NCI-H460 (cell line): Measurements from ENCODE around the gene CRABP1. TPM values are rescaled to one million over a fixed set of nuclear protein-coding genes. Genes with fewer than 3 reads are reported as not detected.

Experiments
- DNase-seq: peaks from one replicate; pipeline ENCODE4 v3.0.0-alpha.2; 2016; ENCODE audit warnings: low read depth; ENCODE audit errors: extremely low read depth
- polyA plus RNA-seq: library from polyadenylated mRNA; depleted of rRNA; stranded (reverse); fragments of >200 nt; gene quantifications from 2 replicates; pipeline ENCODE4 v1.2.3, GENCODE V29; 2014; cell fraction: nucleus; rRNA removed
- total RNA-seq: library from RNA; depleted of rRNA; stranded (reverse); fragments of >200 nt; shearing (Covaris generic); gene quantifications from 2 replicates; pipeline ENCODE4 v1.2.3, GENCODE V29; 2014; rRNA removed

CRABP1 gene
- 0.25 TPM in 1 of 2 replicates, not detected in the other for total RNA-seq
- not detected in 2 replicates for polyA plus RNA-seq

DNA sequence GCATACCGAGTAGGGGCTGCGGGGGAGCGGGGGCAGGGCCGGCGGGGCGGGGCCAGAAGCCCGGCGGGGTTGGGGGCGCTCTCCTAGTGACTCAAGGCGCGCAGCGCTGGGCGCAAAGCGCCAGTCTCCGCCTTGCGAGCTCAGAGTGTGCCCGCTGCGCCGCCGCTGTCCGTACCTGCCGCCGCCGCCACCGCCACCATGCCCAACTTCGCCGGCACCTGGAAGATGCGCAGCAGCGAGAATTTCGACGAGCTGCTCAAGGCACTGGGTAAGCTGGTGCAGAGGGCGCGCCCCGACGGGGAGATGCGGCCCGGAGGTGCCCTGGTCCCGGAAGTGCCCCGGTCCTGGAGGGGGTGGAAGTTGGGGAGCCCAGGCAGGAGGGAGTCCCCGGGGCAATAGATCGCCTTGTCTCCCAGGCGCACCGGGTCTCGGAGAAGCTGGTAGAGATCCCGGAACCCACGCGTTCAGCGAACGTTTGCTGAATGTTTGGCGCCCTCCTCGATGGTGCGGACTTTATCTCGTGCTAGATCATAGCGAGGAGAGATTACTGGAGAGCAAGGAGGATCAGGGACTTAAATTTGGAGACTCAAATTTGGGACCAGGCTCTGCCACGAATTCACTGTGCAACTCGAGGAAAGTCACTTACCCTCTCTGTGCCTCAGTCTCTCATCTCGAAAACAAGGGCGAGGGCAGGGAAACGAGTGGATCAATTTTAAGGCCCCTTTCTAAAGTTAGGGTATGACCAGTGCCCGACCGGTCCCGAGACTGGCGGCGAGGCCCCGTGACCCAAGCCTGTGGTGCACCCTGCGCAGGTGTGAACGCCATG, at the start of gene CRABP1:
TSS of gene CRABP1 (plus strand) at position 123 of the 826 bp plus-strand sequence. CDS start at position 199, 76 bp downstream.
- no peak for DNase-seq

DNA sequence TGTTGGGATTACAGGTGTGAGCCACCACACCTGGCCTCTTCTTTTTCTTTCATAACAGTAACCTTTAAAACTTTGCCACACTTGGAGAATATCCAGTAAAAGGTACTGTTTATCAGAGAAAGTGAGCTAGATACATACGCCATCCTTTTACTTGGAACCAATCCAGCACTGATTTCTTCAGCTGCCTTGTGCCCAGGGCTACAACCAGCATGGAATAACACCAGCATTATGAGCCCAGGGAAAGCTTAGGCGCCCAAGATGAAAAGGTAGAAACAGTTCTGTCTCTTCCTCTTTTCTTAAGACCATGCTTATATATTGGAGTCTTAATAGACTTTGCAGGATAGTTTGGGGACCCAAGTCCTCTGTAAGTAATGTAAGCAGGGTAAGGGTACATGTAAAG, 49.1 kb upstream of the CRABP1 start:
- DNase-seq: no peak

DNA sequence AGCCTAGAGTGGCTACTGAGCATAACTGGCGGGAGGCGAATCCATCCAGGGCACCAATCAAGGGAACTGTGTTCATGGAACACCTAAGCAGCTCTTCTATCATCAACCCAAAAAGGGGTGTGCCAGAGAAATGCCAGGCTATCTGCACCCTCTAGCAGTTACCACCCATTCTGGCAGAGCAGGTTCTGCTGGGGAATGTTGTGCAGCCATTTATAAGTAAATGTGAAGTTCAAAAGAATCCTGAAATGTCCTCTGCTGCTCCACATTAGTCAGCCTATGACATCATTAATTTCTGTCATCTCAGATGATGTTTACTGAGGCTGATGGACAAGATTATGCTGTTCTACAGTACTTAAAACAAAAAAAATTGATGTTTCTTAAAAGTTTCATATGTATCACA, 48.5 kb upstream of the CRABP1 start:
- DNase-seq: no peak

DNA sequence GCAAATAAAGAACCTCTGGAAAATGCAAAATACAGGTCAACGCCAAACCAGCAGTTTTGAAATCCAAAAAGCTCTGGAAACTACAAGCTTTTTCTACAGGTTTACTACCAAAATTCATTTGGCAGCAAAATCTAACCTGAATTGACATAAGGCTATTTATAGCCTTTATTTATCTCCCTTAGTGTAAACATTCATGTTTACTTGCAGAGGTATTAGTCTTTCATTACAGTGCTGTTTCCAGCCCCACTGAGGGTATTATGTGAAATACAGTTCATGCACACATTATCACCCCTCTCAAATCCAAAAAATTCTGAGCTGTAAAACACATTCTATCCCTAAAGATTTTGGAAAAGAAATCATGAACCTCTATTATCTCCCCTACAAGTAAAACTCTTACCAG, 47.9 kb upstream of the CRABP1 start:
- no peak for DNase-seq

DNA sequence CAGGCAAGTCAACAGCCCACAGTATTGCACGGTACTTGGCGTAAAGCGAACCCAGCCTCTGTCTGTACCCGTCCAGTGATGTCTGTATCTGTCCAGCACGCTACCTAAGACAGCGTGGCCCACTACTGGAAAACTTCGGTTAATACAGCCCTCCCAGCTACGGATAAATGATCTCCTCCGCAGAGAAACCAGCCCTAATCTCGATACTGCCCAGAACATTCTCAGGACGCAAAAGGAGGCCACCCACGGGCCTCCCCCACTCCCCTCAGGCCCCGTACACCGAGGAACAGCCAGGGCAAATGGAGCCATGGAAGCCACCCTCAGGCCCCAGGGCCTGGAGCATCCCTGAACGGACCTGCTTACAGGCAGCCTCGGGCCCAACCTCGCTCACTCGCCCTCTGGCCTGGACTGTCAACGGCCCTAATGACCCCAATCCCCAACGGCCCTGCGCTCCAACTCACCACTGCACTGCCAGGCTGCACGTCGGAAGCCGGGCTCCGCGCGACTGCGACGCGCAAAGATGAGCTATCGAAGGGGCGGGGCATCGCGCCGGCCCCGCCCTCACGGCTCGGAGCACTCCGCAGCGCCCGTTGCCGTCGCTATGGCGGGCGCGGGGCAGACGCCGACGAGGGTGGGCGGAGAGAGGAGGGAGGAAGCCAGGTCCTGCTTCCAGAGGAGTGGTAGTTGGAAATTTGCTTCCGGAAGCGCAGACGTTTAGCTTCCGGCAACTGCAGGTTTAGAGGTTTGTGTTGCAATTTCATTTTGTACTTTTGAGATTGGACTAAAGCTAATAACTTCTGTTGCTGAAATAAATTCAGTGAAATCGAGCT, 40.8 kb upstream of the CRABP1 start, which contains the start of gene SKIC8:
TSS of gene SKIC8 (minus strand) at position 509 of the 830 bp plus-strand sequence. CDS start 3,923 bp downstream, outside the sequence.
- peak; percentile 86 for DNase-seq

GRCh38 chr15:78301326-78301725, 38.8 kb upstream of the CRABP1 start:
- no peak for DNase-seq

- DNase-seq: no peak
Observed at GRCh38 chr15:78301828-78302227, 38.3 kb upstream of the CRABP1 start.

GRCh38 chr15:78302579-78303312, 37.4 kb upstream of the CRABP1 start:
- DNase-seq: no peak

DNA sequence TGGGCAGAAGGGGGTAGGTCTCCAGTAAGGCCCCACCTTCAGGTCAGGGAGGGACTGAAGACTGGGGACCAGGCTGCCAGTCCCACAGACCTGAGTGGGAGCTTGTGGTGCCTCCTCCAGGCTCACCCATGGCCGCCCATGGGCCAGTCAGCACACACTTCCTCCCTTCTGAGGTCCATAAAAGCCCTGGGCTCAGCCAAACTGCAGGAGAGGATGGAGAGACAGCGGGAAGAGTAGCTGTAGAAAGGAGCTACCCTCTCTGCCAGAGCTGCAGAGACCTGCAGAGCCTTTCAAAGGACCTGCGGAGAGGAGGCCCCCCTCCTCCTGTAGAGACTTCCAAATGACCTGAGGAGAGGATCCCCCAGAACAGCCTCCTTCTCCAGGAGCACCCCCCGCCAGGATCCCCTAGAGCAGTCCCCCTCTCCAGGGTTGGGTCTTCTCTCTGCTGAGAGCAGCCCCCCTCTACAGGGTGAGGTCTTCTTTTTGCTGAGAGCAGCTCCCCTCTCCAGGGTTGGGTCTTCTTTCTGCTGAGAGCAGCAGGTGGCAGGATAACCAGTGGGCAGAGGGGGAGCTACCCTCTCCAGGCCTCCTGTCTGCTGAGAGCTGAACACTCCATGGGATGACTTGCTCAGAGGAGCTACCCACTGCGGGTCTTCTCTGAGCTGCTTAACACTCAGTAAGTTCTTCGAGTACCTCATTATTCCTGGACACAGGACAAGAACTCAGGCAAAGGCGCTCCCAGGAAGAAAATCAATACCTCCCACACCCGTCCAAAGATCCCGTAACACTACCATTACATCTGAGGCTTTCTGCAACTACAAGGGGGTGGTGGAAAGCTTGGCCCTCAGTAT, 35.7 kb upstream of the CRABP1 start:
- DNase-seq: no peak

DNA sequence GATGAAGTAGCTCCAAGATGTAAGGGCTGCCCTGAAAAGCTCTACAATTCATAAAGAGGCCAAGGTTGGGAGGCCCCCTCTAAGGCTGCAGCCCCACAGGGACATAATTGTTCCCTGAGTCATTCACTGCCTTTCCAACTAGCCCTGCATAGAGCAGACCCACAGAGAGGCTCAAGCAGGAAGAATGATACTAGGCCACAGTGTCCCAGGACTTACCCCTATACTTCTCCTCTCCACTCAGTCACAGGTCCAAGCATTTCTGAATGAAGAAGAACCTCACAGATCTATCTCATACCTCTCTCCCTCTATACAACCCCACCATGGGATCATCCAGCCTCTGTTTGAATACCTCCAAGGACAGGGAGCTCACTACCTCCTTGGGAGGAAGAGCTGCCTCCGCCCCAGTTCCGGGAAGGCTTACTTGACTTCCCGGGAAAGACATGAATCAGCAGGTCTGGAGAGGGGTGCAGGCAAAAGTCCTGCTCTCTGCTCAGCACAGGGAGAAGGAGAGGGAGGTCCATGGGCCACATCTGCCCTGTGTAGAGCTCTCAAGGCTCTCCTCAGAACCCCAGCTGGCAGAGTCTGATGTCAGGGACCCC, 33.9 kb upstream of the CRABP1 start:
- no peak for DNase-seq

- no peak for DNase-seq
Observed at GRCh38 chr15:78307976-78308375, 32.2 kb upstream of the CRABP1 start.

DNA sequence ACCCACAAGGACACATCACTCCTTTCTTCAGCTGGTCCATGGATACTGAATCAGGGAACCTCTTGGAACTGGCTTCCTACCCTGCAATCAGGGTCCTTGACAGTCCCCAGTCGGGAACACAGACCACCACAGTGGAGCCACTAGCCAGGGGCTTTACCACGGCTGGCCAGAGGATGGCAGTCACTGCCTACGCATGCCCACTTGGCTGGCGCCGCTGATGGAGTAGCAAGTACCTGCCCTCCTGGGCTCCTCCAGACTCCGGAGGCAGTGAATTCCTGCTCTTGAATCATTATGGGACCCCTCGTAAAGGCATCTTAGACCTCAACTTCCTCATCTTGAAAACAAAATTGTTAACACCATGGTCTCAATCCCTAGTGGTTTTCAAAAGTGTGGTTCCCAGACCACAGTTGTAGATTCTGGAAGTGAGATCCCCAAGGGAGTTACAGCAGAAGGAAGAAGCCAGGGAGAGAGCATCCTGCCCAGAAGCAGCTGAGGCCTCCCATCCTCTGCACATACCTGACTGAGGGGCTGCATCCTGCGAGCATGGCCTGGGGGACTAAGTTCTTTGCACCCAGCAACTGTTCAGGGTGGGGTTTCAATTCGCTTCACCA, 31.6 kb upstream of the CRABP1 start:
- DNase-seq: peak; percentile 50

- DNase-seq: no peak
Observed at GRCh38 chr15:78311292-78311691, 28.9 kb upstream of the CRABP1 start.

GRCh38 chr15:78312536-78312935, 27.6 kb upstream of the CRABP1 start:
- DNase-seq: no peak

- no peak for DNase-seq
Observed at GRCh38 chr15:78312957-78313356, 27.2 kb upstream of the CRABP1 start.

GRCh38 chr15:78313383-78313782, 26.8 kb upstream of the CRABP1 start:
- no peak for DNase-seq

- no peak for DNase-seq
Observed at GRCh38 chr15:78314181-78314581, 26.0 kb upstream of the CRABP1 start.

GRCh38 chr15:78315686-78316282, 24.4 kb upstream of the CRABP1 start:
- DNase-seq: no peak
